Endothelial cell of umbilical vein (primary cell): ENCODE results near the gene TRIM51G. TPM values are rescaled to one million over a fixed set of nuclear protein-coding genes. Genes with fewer than 3 reads are reported as not detected.
"Not testable (repeated sequence)": the region's sequence is repeated elsewhere in the genome, so short reads cannot be mapped to it uniquely, and the experiment has no call there.

Source experiments
- BruUV-seq: library from RNA; stranded (reverse); fragments of 400-500 nt; replicated peaks from 2 replicates; lab custom pipeline; 2021; lab: Mats Ljungman, UMichigan
- CTCF ChIA-PET: fragments of 300-600, 350-600 bp; sonication (Branson Sonifier 250); formaldehyde crosslinking; loops from one replicate; lab custom pipeline; 2021; ENCODE audit warnings: antibody characterized with exemption, inconsistent platforms; lab: Charles Lee
- POLR2A ChIA-PET: fragments of 300-600, 350-600 bp; sonication (Branson Sonifier 250); formaldehyde crosslinking; loops from one replicate; lab custom pipeline; 2021; ENCODE audit warnings: antibody characterized with exemption, inconsistent platforms; lab: Charles Lee
- DNase-seq: peaks from one replicate; pipeline ENCODE4 v3.0.0-alpha.2; 2011; ENCODE audit warnings: low read depth, low spot score
- FAIRE-seq: peaks from 2 replicates; lab custom pipeline; 2011; peaks lifted over from hg19 to GRCh38; lab: Jason Lieb, UNC
- H2AFZ ChIP-seq: 2 replicates; pipeline ENCODE4 v1.6.0; 2012; ENCODE audit warnings: low read depth, low read length, control low read depth, inconsistent platforms
- H3K27ac ChIP-seq: 2 replicates; pipeline ENCODE4 v1.5.1; 2011; ENCODE audit warnings: low read depth, mild to moderate bottlenecking, control low read depth, low read length, moderate library complexity; ENCODE audit not compliant: insufficient read depth
- H3K27me3 ChIP-seq, 2 experiments: 2 replicates each; pipeline versions ENCODE4 v1.6.0 to v1.6.1; 2011; ENCODE audit warnings: low read length in 2 of 2, mixed read lengths in 1 of 2; ENCODE audit not compliant: control insufficient read depth in 2 of 2, insufficient read depth in 2 of 2
- H3K36me3 ChIP-seq, 2 experiments: 2 replicates in 1 of 2; 3 replicates in 1 of 2; pipeline ENCODE4 v1.5.1; 2011; ENCODE audit warnings: low read length in 2 of 2, mild to moderate bottlenecking in 1 of 2, moderate library complexity in 1 of 2; ENCODE audit not compliant: control insufficient read depth in 2 of 2, insufficient read depth in 2 of 2; ENCODE audit errors: extremely low read depth in 1 of 2
- H3K4me1 ChIP-seq: 3 replicates; pipeline ENCODE4 v1.5.1; 2011; ENCODE audit warnings: mild to moderate bottlenecking, low read length; ENCODE audit not compliant: control insufficient read depth, insufficient read depth; ENCODE audit errors: extremely low read depth
- H3K4me2 ChIP-seq: 2 replicates; pipeline ENCODE4 v1.6.1; 2011; ENCODE audit warnings: low read length, control low read depth, mixed read lengths; ENCODE audit not compliant: insufficient read depth
- H3K4me3 ChIP-seq, 3 experiments: fragments of 200-600 bp in 1 of 3; sonication (generic), shearing (Covaris generic) in 1 of 3; replicated peaks in 1 of 3; 2 replicates each; pipeline ENCODE4 v1.5.1; 2011 to 2016; ENCODE audit warnings: control low read depth in 3 of 3, low read length in 3 of 3, mild to moderate bottlenecking in 2 of 3, inconsistent platforms in 1 of 3, low read depth in 1 of 3, moderate library complexity in 1 of 3; ENCODE audit not compliant: insufficient read depth in 1 of 3
- H3K79me2 ChIP-seq: 2 replicates; pipeline ENCODE4 v1.6.0; 2012; ENCODE audit warnings: low read length, inconsistent platforms; ENCODE audit not compliant: control insufficient read depth, insufficient read depth
- H3K9ac ChIP-seq: replicated peaks from 2 replicates; pipeline ENCODE3; 2011; ENCODE audit warnings: low read length, control low read depth; ENCODE audit not compliant: insufficient read depth; ENCODE audit errors: extremely low read depth
- H3K9me1 ChIP-seq: replicated peaks from 3 replicates; pipeline ENCODE4 v1.6.0; 2011; ENCODE audit warnings: mild to moderate bottlenecking, low read length; ENCODE audit not compliant: control insufficient read depth, insufficient read depth; ENCODE audit errors: extremely low read depth
- H3K9me3 ChIP-seq: replicated peaks from 2 replicates; pipeline ENCODE4 v1.5.1; 2012; ENCODE audit warnings: low read length, inconsistent platforms; ENCODE audit not compliant: control insufficient read depth, insufficient read depth
- H4K20me1 ChIP-seq: replicated peaks from 2 replicates; pipeline ENCODE3; 2011; ENCODE audit warnings: mild to moderate bottlenecking, low read length; ENCODE audit not compliant: control insufficient read depth, insufficient read depth; ENCODE audit errors: extremely low read depth
- dilution Hi-C: fragments of 300-500 bp; cut with MboI; formaldehyde crosslinking; loops from one replicate; pipeline ENCODE4 v1.15.0; 2019; ENCODE audit warnings: low sequenced_read_pairs; ENCODE audit not compliant: extremely low pct_ligation_motif_present
- intact Hi-C: fragments of 100-400 bp; cut with micrococcal nuclease; formaldehyde crosslinking; loops from one replicate; pipeline ENCODE4 v1.10.0; 2022
- polyA plus RNA-seq, 4 experiments: library from polyadenylated mRNA; depleted of rRNA in 3 of 4; stranded (reverse) in 3 of 4; unstranded in 1 of 4; fragments of >200 nt; gene quantifications; 2 replicates each; pipeline versions ENCODE4 v1.2.1 to v1.2.3, GENCODE V29; 2011 to 2012; ENCODE audit warnings: missing spikeins in 1 of 4
- total RNA-seq: library from RNA; stranded (reverse); gene quantifications from 2 replicates; pipeline ENCODE4 v1.2.3, GENCODE V29; 2021

TRIM51G gene
- total and polyA plus RNA-seq, 2 donors (not counting 3 experiments of a cell fraction or from before 2014, with no cell fraction given): not detected

GRCh38 chr11:48955315-48956049, 28.2 kb downstream of the TRIM51G start:
- FAIRE-seq, dilution Hi-C loops: not testable (repeated sequence)

DNA sequence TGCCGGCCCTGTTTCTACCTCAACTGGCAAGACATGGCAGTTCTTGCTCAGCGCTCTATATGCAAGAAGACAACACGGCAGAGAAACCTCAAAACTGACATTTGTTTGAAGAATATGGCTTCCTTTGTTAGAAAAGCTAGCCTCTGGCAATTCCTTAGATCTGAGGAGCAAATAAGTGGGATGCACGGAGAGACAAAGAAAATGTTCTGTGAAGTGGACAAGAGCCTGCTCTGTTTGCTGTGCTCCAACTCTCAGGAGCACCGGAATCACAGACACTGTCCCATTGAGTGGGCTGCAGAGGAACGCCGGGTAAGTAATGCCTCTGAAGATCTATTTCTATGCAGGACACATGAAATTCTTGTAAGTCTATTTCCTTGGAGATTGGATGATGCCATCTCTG, 37.9 kb downstream of the TRIM51G start:
- intact Hi-C loops, H3K9ac ChIP-seq, H2AFZ ChIP-seq, H3K79me2 ChIP-seq, H3K4me2 ChIP-seq, DNase-seq, H3K9me1 ChIP-seq, H3K9me3 ChIP-seq, H3K4me3 ChIP-seq, H3K27ac ChIP-seq, FAIRE-seq, H3K4me1 ChIP-seq, H4K20me1 ChIP-seq, POLR2A ChIA-PET, H3K27me3 ChIP-seq, H3K36me3 ChIP-seq, BruUV-seq, dilution Hi-C loops, CTCF ChIA-PET: not testable (repeated sequence)

More at GRCh38 chr11:48955315-48956049, 28.2 kb downstream of the TRIM51G start:
- H4K20me1 ChIP-seq, H3K4me1 ChIP-seq, DNase-seq, H3K9me1 ChIP-seq, intact Hi-C loops, H3K9me3 ChIP-seq, H3K36me3 ChIP-seq, POLR2A ChIA-PET, H3K4me3 ChIP-seq, H3K27ac ChIP-seq, H3K79me2 ChIP-seq, BruUV-seq, CTCF ChIA-PET, H2AFZ ChIP-seq, H3K9ac ChIP-seq, H3K4me2 ChIP-seq, H3K27me3 ChIP-seq: not testable (repeated sequence)

Other genes with a start within 250 kb of the TRIM51G start
- not detected in 2 replicates for gene TRIM49B, start 44.9 kb upstream of the TRIM51G start, total RNA-seq
- not detected in 2 replicates for gene TRIM49B, start 44.9 kb upstream of the TRIM51G start, polyA plus RNA-seq
- gene TRIM64C, start 75.2 kb upstream of the TRIM51G start, total RNA-seq: not detected in 2 replicates
- not detected in 2 replicates for gene TRIM64C, start 75.2 kb upstream of the TRIM51G start, polyA plus RNA-seq
- 0.53 and 1.4 TPM in 2 replicates for gene FOLH1, start 224.7 kb upstream of the TRIM51G start, total RNA-seq
- gene FOLH1, start 224.7 kb upstream of the TRIM51G start, polyA plus RNA-seq: 0.12 and 0.13 TPM in 2 replicates